ENCODE data around the gene ATP23.

DNA sequence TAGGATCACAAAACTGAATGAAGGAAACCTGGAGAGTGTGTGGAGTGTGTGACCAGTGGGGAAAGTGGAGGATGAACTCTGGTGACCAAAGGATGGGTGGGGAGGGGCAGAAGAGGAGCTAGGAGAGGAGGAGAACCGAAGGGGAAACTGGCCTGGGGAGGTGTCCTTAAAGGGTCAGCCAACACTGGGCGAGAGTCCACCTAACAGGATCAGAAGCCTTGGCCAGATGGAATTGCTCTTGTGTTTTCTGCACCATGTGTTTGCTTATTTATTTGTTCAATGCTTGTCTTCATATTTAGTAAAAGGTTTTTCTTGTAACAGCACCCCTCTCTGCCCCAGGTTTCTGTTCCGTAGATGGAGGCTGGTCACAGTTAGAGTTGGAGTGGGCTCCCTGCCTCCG, 34.5 kb upstream of the ATP23 start:
- TF ChIP-seq, protein P1, sequence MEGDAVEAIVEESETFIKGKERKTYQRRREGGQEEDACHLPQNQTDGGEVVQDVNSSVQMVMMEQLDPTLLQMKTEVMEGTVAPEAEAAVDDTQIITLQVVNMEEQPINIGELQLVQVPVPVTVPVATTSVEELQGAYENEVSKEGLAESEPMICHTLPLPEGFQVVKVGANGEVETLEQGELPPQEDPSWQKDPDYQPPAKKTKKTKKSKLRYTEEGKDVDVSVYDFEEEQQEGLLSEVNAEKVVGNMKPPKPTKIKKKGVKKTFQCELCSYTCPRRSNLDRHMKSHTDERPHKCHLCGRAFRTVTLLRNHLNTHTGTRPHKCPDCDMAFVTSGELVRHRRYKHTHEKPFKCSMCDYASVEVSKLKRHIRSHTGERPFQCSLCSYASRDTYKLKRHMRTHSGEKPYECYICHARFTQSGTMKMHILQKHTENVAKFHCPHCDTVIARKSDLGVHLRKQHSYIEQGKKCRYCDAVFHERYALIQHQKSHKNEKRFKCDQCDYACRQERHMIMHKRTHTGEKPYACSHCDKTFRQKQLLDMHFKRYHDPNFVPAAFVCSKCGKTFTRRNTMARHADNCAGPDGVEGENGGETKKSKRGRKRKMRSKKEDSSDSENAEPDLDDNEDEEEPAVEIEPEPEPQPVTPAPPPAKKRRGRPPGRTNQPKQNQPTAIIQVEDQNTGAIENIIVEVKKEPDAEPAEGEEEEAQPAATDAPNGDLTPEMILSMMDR (IDR thresholded peaks at IDR 0.05) = no peak
- no peak for TF ChIP-seq POLR2AphosphoS5 (IDR thresholded peaks at IDR 0.05; ENCODE audit: low read depth, low read length)
